Activated CD4-positive, alpha-beta memory T cell treated with anti-CD3 and anti-CD28 coated beads, Interleukin-2, amount 10 ng/mL, durations not matched to agents 7 days and 5 days (primary cell): ENCODE data around the gene SLC4A5. TPM values are rescaled to one million over a fixed set of nuclear protein-coding genes. Genes with fewer than 3 reads are reported as not detected.

Experiments used
- CTCF ChIA-PET: fragments of 350-600 bp; sonication (Branson Sonifier 250); formaldehyde crosslinking; loops from one replicate; lab custom pipeline; 2021; ENCODE audit warnings: antibody characterized with exemption, inconsistent platforms; lab: Charles Lee
- POLR2A ChIA-PET: fragments of 350-600 bp; sonication (Branson Sonifier 250); formaldehyde crosslinking; loops from one replicate; lab custom pipeline; 2021; ENCODE audit warnings: antibody characterized with exemption; lab: Charles Lee
- DNase-seq: peaks from one replicate; pipeline ENCODE4 v3.0.0-alpha.2; 2020
- H3K27ac Mint-ChIP-seq: one replicate; pipeline ENCODE4 v1.8.0; 2021; ENCODE audit warnings: mild to moderate bottlenecking, mixed read lengths
- H3K27me3 Mint-ChIP-seq: one replicate; pipeline ENCODE4 v1.8.0; 2021; ENCODE audit warnings: mixed read lengths
- H3K36me3 Mint-ChIP-seq: one replicate; pipeline ENCODE4 v1.8.0; 2021; ENCODE audit warnings: low read depth, mixed read lengths
- H3K4me1 Mint-ChIP-seq: one replicate; pipeline ENCODE4 v1.8.0; 2021; ENCODE audit warnings: mixed read lengths
- H3K4me3 Mint-ChIP-seq: one replicate; pipeline ENCODE4 v1.8.0; 2021; ENCODE audit warnings: mild to moderate bottlenecking, mixed read lengths
- H3K9me3 Mint-ChIP-seq: one replicate; pipeline ENCODE4 v1.8.0; 2021; ENCODE audit warnings: mixed read lengths
- total RNA-seq, 2 experiments: library from RNA; stranded (reverse); gene quantifications; one replicate each; pipeline ENCODE4 v1.2.3, GENCODE V29; 2021

The SLC4A5 gene
- total RNA-seq, 2 experiments from 2014 or later, result 2.5 to 3.4 TPM

DNA sequence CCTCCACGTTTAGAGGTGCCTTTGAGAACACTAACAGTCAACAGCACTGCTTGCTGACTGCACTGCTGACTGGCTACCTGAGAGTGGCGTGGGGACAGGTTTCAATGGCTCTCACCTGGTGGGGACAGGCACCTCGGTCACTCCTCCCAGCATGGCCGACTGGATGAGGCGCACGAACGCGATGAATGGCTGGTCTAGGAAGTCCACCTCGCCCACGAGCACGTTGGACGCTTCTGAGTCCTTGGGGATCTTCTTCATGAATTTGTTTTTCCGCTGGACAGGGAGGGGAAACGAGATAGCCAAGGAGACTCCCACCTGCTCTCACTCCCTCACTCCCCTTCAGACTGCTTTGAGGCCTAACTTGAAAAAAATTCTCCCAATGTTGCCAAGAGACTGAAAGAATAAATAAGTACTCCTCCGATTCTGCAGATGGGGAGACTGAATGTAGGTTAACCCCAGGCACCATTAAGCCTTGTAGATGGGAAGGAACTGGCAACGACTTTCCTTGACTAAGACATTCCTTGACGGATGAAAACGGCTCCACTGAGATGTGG, 87.5 kb downstream of the SLC4A5 start:
- H3K9me3 Mint-ChIP-seq, result no peaks in the 10 kb centered on the region
- H3K27ac Mint-ChIP-seq, result no peak overlapping the region
- DNase-seq, result no peak
- H3K27me3 Mint-ChIP-seq, result no peaks in the 10 kb centered on the region
- H3K4me3 Mint-ChIP-seq, result no peak overlapping the region
- no peaks in the 10 kb centered on the region for H3K36me3 Mint-ChIP-seq
- no peaks in the 10 kb centered on the region for H3K4me1 Mint-ChIP-seq
- POLR2A ChIA-PET, result no interaction called here
- CTCF ChIA-PET, result interaction anchor here (2.8 kb wide), 1 partner anchor 79 kb away, joined by 15 read pairs; no protein-coding TSS in a partner anchor

DNA sequence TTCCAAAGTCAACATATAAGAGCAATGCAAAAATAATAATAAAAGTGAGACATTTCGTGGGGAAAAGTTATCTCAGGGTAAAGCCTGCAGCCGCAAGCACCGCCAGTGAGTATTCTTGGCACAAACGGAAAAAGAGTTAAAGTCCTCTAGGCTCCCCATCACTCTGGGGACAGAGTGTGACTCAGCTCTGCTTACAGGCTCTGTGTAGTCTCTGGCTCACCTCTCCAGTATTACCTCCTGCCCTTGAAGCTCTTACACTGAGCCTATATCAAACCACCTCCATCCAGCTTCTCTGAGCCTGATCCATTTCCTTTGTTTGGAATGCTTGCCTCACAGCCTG, 89.3 kb downstream of the SLC4A5 start:
- Mint-ChIP-seq H3K27me3 (no peaks in the 10 kb centered on the region), H3K4me3 (no peak overlapping the region), H3K27ac (no peak overlapping the region), H3K4me1 (peaks cover 8% of the 10 kb centered on the region), H3K9me3 (no peaks in the 10 kb centered on the region), H3K36me3 (no peaks in the 10 kb centered on the region)
- DNase-seq, result no peak
- POLR2A ChIA-PET, result no interaction called here
- CTCF ChIA-PET, result interaction anchor here (0.6 to 2.8 kb wide), 3 partner anchors 81 to 286 kb away, joined by 3 to 15 read pairs (median 6); no protein-coding TSS in a partner anchor

DNA sequence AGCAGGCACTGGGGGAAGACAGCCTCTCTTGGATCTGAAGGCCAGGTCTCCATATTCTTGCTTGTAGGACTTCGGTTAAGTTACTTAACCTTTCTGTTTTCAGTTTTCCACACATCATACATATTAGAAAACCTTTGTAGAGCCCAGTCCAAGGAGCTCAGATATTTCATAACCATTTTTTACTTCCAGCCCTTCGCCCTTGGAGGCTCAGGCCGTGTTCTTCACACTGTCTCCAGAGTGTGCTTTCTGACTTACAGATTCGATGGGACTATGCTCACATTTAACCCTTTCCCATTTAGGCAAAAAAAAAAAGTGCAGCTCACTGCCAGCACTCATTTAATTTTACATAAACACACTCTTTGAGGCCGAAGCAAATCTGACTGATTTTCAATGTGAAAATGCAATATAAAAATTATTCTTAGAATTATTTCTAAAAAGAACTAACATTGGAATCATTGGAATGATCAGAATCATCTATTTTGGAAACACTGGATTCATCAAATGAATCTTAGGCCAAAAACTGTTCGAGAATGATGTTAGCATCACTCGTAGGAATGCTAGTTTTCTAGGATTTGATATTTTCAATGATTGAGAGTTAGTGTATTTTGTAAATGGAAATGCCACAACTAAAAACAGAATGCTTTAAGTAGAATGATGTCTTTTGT, 89.8 kb downstream of the SLC4A5 start:
- H3K9me3 Mint-ChIP-seq, result no peaks in the 10 kb centered on the region

DNA sequence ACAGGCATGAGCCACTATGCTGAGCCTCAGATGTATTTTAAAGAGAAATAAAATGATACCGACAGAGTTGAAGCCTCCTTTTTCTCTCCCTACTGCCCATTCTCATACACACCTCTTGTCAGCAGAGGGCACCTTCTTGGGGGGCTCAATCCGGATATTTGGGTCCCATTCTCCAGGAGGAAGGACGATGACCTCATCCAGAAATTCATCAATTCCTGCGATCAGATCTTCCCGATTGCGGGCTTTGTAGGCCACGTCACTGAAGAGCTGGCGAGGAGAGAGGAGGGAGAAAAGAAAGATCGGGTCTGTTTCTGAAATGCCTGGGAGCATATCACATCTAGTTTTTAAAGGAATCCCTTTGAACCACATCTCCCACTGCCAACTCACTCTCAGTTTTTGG, 90.4 kb downstream of the SLC4A5 start:
- ChIA-PET POLR2A (no interaction called here), CTCF (interaction anchor here (2.8 kb wide), 1 partner anchor 82 kb away, joined by 15 read pairs; no protein-coding TSS in a partner anchor)
- no peaks in the 10 kb centered on the region for H3K27me3 Mint-ChIP-seq
- no peak for DNase-seq
- no peak overlapping the region for H3K27ac Mint-ChIP-seq
- H3K36me3 Mint-ChIP-seq, result no peaks in the 10 kb centered on the region
- no peak overlapping the region for H3K4me3 Mint-ChIP-seq
- H3K4me1 Mint-ChIP-seq, result peaks cover 8% of the 10 kb centered on the region
- H3K9me3 Mint-ChIP-seq, result no peaks in the 10 kb centered on the region

More for the DNA sequence above, 89.8 kb downstream of the SLC4A5 start:
- no peak overlapping the region for H3K4me3 Mint-ChIP-seq
- H3K27ac Mint-ChIP-seq, result no peak overlapping the region
- DNase-seq, result no peak
- H3K36me3 Mint-ChIP-seq, result no peaks in the 10 kb centered on the region
- peaks cover 8% of the 10 kb centered on the region for H3K4me1 Mint-ChIP-seq
- H3K27me3 Mint-ChIP-seq, result no peaks in the 10 kb centered on the region
- ChIA-PET CTCF (interaction anchor here (0.6 to 2.8 kb wide), 3 partner anchors 82 to 286 kb away, joined by 3 to 15 read pairs (median 6); no protein-coding TSS in a partner anchor), POLR2A (no interaction called here)

DNA sequence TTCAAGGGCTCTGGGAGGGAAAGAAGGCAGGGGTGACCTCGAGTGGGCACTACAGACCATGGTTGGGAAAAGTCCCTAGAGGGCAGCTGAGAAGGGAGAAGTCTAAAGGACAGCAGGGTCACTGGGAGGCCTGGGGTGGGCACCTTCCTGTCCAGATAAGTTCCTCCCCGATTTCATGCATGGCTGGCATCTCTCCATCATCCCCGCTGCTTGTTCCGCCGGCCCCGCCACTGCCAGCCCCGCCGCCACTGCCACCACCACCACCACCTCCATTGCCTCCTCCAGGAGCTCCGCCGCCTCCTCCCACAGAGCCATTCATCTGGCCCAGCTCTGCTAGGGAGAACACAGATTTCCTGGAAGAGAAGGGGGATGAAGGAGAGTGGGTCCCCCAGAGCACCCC, 91.2 kb downstream of the SLC4A5 start:
- Mint-ChIP-seq H3K36me3 (no peaks in the 10 kb centered on the region), H3K27ac (no peak overlapping the region), H3K9me3 (no peaks in the 10 kb centered on the region), H3K4me3 (no peak overlapping the region), H3K4me1 (peaks cover 8% of the 10 kb centered on the region), H3K27me3 (no peaks in the 10 kb centered on the region)
- POLR2A ChIA-PET, result no interaction called here
- CTCF ChIA-PET, result no interaction called here
- no peak for DNase-seq

DNA sequence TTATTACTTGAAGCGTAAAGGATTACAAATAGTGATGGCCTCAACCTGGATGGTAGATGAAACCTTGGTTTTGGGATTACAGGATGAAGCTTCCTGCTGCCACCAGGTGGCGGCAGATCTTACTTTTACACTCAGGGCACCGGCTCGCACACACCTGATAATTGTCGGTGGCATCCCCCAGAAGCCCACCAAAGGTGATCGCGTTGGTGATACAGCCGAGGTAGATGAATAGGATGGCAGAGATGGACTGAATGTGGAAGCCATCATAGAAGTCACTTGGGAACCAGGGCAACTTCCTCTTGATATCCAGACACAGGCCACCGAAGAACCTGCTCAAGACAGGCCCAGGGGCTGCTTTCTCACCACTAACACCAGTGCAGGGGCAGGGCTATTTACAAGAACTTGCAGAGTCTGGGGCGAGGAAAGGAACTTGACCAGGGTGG, 93.0 kb downstream of the SLC4A5 start:
- ChIA-PET CTCF (interaction anchor here (0.6 to 6.0 kb wide), 45 partner anchors 8 to 570 kb away, joined by 3 to 136 read pairs (median 4); partner anchors contain the start of genes DCTN1, MOB1A and STAMBP), POLR2A (interaction anchor here (0.9 to 1.7 kb wide), 6 partner anchors 40 to 207 kb away, joined by 3 to 9 read pairs (median 4); partner anchors contain the start of gene MOB1A)
- H3K4me1 Mint-ChIP-seq, result peaks cover 8% of the 10 kb centered on the region

DNA sequence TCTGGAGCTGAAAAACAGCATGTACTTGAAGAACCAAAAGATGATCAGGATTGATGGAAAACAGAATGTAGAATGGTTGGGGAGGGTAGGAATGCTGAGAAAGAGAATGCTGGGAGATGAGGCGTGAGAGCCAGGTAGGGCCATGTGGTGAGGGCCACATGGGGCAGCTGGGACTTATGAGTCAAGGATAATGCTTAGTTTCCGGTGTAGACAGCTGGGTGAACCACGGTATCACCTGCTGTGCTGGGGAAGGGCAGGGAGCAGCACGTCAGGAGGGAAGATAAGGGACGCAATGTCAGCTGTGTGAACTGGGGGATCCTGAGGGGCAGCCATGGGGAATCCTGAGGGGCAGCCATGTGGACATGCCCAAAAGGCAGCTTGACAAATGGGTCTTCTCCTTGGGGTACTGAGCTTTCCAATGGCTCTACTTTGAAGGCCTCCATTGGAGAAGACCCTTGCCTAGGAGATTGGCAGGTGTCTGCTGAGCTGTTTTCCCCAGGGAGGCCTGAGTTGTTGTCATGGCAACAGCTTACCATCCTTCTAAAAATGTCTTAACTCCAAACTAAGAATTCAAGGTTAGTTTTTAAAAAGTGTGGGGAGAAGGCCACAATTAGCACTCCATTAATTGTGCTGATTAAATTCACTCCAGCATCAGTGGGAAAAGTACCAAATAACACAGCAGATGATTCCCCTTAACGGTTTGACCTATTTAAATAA, 93.7 kb downstream of the SLC4A5 start:
- Mint-ChIP-seq H3K27ac (no peak overlapping the region), H3K36me3 (no peaks in the 10 kb centered on the region), H3K4me3 (no peak overlapping the region), H3K4me1 (peaks cover 8% of the 10 kb centered on the region), H3K27me3 (no peaks in the 10 kb centered on the region), H3K9me3 (no peaks in the 10 kb centered on the region)
- no peak for DNase-seq
- POLR2A ChIA-PET, result interaction anchor here (0.9 to 1.7 kb wide), 5 partner anchors 41 to 142 kb away, joined by 3 to 9 read pairs (median 4); partner anchors contain the start of gene MOB1A
- CTCF ChIA-PET, result interaction anchor here (0.6 to 6.0 kb wide), 45 partner anchors 8 to 569 kb away, joined by 3 to 136 read pairs (median 4); partner anchors contain the start of genes DCTN1, MOB1A and STAMBP

More for the DNA sequence above, 93.0 kb downstream of the SLC4A5 start:
- H3K27me3 Mint-ChIP-seq, result no peaks in the 10 kb centered on the region
- DNase-seq, result peak; percentile 60
- H3K4me3 Mint-ChIP-seq, result no peak overlapping the region
- H3K9me3 Mint-ChIP-seq, result no peaks in the 10 kb centered on the region
- H3K27ac Mint-ChIP-seq, result no peak overlapping the region
- H3K36me3 Mint-ChIP-seq, result no peaks in the 10 kb centered on the region

DNA sequence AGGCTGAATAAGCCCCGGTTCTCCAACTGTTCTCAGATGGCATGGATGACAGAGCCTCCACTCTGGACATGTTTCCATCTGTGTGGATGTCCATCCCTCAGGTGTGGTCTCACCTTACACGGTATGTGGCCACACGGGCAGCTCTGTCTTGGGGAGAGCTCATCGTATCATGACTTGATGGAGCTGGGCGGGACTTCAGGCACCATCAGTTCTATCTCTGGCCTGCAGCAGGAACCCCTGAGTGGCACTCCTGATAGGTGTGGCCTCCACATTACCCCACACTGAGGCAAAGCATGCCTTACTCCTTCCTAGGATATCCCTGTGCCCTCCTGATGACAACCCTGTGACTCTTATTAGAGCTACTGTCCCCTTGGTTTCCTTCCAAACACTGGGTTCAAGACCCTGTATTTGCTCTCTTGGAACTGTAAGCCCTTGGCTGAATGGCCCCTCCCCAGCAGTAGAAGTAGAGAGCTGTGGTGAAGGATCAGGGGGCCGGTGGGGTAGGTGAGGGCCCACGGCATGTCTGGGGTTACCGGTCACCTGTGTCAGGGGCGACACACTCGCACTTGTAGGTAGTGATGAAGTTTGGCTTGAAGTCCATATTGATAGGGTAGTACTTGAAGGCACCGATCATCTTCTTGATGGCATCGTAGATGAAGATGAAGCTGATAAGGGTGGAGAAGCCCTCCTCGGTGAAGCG, 96.6 kb downstream of the SLC4A5 start:
- DNase-seq, result no peak
- no peaks in the 10 kb centered on the region for H3K36me3 Mint-ChIP-seq
- ChIA-PET CTCF (interaction anchor here (0.9 to 6.0 kb wide), 3 partner anchors 15 to 285 kb away, joined by 3 to 136 read pairs (median 3); no protein-coding TSS in a partner anchor), POLR2A (no interaction called here)
- peaks cover 8% of the 10 kb centered on the region for H3K4me1 Mint-ChIP-seq
- no peak overlapping the region for H3K4me3 Mint-ChIP-seq
- H3K27ac Mint-ChIP-seq, result no peak overlapping the region
- no peaks in the 10 kb centered on the region for H3K9me3 Mint-ChIP-seq
- no peaks in the 10 kb centered on the region for H3K27me3 Mint-ChIP-seq

DNA sequence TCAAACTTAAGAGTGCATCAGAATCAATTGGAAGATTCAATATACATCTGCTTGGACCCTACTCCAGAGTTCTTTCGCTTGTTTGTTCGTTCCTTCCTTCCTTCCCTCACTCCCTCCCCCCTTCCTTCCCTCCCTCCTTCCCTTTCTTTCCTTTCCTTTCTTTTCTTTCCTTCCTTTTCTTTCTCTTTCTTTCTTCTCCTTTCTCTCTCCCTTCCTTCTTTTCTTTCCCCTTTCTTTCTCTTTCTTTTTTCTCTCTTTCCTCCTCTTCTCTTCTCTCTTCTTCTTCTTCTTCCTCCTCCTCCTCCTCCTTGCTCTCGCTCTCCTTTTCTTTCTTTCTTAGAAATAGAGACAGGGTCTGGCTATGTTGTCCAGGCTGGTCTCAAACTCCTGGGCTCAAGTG, 98.9 kb downstream of the SLC4A5 start:
- Mint-ChIP-seq H3K27me3 (no peaks in the 10 kb centered on the region), H3K4me1 (peaks cover 3% of the 10 kb centered on the region), H3K9me3 (no peaks in the 10 kb centered on the region), H3K36me3 (no peaks in the 10 kb centered on the region), H3K4me3 (no peak overlapping the region), H3K27ac (no peak overlapping the region)
- CTCF ChIA-PET, result no interaction called here
- POLR2A ChIA-PET, result no interaction called here
- no peak for DNase-seq

DNA sequence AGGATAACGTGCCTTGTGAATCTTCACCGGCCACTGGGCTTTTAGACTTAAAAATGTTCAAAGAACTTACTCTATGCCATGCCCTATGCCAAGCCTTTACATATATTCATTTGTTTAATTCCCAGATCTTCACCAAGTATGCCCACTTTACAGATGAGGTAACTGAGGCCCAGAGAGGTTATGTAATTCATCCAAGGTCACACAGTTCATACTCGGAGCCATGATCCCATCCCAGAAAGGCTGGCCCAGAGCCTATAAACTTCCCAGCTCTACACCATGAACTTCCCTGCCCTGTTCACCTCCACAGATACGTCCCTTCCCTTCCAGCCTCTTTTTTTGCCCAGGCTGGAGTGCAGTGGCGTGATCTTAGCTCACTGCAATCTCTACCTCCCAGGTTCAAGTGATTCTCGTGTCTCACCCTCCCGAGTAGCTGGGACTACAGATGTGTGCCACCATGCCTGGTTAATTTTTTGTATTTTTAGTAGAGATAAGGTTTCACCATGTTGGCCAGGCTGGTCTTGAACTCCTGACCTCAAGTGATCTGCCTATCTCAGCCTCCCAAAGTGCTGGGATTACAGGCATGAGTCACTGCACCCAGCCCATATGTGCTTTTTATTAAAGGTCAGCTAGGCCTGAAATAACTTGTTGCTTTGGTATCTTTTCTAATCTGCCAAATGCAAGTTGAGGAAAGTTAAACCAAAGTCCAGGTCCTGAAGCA, 100.7 kb downstream of the SLC4A5 start:
- Mint-ChIP-seq H3K4me1 (no peaks in the 10 kb centered on the region), H3K27me3 (no peaks in the 10 kb centered on the region), H3K36me3 (no peaks in the 10 kb centered on the region), H3K27ac (no peak overlapping the region), H3K4me3 (no peak overlapping the region), H3K9me3 (no peaks in the 10 kb centered on the region)
- no peak for DNase-seq
- POLR2A ChIA-PET, result no interaction called here
- CTCF ChIA-PET, result interaction anchor here (1.1 to 3.4 kb wide), 3 partner anchors 25 to 157 kb away, joined by 3 to 10 read pairs (median 3); no protein-coding TSS in a partner anchor

DNA sequence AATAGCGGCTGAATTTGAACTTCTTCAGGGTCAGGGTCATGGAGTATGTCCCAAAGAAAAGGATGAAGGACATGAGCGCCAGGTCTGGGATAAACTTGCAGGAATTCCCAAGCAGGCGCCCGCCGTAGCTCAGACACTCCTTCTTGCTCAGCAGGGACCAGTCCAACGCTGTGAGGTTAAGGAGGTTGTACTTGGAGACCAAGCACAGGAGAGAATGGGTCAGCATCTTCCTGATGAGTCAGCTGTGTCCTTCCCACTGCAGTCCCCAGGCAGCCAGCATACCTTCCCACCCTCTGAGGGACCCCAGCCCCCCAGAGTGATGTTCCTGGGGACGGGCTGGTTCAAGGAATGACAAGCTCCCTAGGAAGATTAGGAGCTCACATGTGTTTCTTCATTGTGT, 103.9 kb downstream of the SLC4A5 start:
- DNase-seq, result no peak
- Mint-ChIP-seq H3K4me1 (no peaks in the 10 kb centered on the region), H3K9me3 (no peaks in the 10 kb centered on the region), H3K27ac (no peak overlapping the region), H3K4me3 (no peak overlapping the region), H3K27me3 (no peaks in the 10 kb centered on the region), H3K36me3 (no peaks in the 10 kb centered on the region)
- ChIA-PET CTCF (interaction anchor here (0.9 to 1.6 kb wide), 2 partner anchors 10 to 162 kb away, joined by 3 to 7 read pairs; no protein-coding TSS in a partner anchor), POLR2A (interaction anchor here (0.9 kb wide), 1 partner anchor 41 kb away, joined by 3 read pairs; the partner anchor contains the start of gene MTHFD2)
